HepG2 (cell line): ENCODE results near the gene RIPOR3. TPM values are rescaled to one million over a fixed set of nuclear protein-coding genes. Genes with fewer than 3 reads are reported as not detected.

Source experiments
- JUND ChIP-seq: sonication (generic); formaldehyde crosslinking; IDR thresholded peaks from 2 replicates; pipeline ENCODE4 v1.8.0; 2022; ENCODE audit warnings: mild to moderate bottlenecking, missing genetic modification reagents
- KDM3A ChIP-seq: IDR thresholded peaks from 2 replicates; pipeline ENCODE4 v1.6.1; 2018; ENCODE audit warnings: low read depth, missing compliant biosample characterization
- KLF16 ChIP-seq, 2 experiments: sonication (generic) in 1 of 2; formaldehyde crosslinking in 1 of 2; IDR thresholded peaks; 2 replicates each; pipeline versions ENCODE4 v1.6.1 to v1.8.0; 2016 to 2023; ENCODE audit warnings: missing genetic modification reagents in 2 of 2, missing compliant biosample characterization in 1 of 2
- KLF9 ChIP-seq: IDR thresholded peaks from 2 replicates; pipeline ENCODE4 v1.6.1; 2016; ENCODE audit warnings: low read depth
- NCOA2 ChIP-seq: sonication (generic); formaldehyde crosslinking; IDR thresholded peaks from 2 replicates; pipeline ENCODE4 v1.8.0; 2022; ENCODE audit warnings: inconsistent platforms
- POLR2A ChIP-seq, 2 experiments: IDR thresholded peaks; 2 replicates each; pipeline ENCODE4 v1.6.1; 2011; ENCODE audit warnings: low read depth in 2 of 2, low read length in 2 of 2, mild to moderate bottlenecking in 1 of 2, moderate library complexity in 1 of 2; ENCODE audit not compliant: insufficient read depth in 1 of 2
- SIX1 ChIP-seq: sonication (generic); formaldehyde crosslinking; IDR thresholded peaks from 2 replicates; pipeline ENCODE4 v1.4.0; 2020; ENCODE audit warnings: missing genetic modification reagents, borderline replicate concordance
- SOX6 ChIP-seq, 2 experiments: fragments of 450-650 bp in 1 of 2; sonication (generic) in 1 of 2; formaldehyde crosslinking in 1 of 2; IDR thresholded peaks; 2 replicates each; pipeline versions ENCODE4 v1.4.0 to v1.6.1; 2017 to 2020; ENCODE audit warnings: antibody characterized with exemption in 1 of 2, mild to moderate bottlenecking in 1 of 2, missing genetic modification reagents in 1 of 2
- THAP11 ChIP-seq: IDR thresholded peaks from 2 replicates; pipeline ENCODE4 v1.6.1; 2016; ENCODE audit warnings: missing biosample characterization, missing genetic modification reagents
- TP53 ChIP-seq: sonication (generic); formaldehyde crosslinking; conservative IDR thresholded peaks from 2 replicates; pipeline ENCODE4 v1.4.0; 2020; ENCODE audit warnings: missing genetic modification reagents
- ZBTB1 ChIP-seq: sonication (generic); formaldehyde crosslinking; IDR thresholded peaks from 2 replicates; pipeline ENCODE4 v1.4.0; 2020; ENCODE audit warnings: missing genetic modification reagents, borderline replicate concordance
- ZMYM3 ChIP-seq: sonication (generic); formaldehyde crosslinking; IDR thresholded peaks from 2 replicates; pipeline ENCODE4 v1.5.1; 2020; ENCODE audit warnings: mild to moderate bottlenecking, missing genetic modification reagents
- ZNF17 ChIP-seq: sonication (generic); formaldehyde crosslinking; IDR thresholded peaks from 2 replicates; pipeline ENCODE4 v1.5.0; 2020; ENCODE audit warnings: mild to moderate bottlenecking, missing genetic modification reagents
- ZNF343 ChIP-seq: sonication (generic); formaldehyde crosslinking; IDR thresholded peaks from 2 replicates; pipeline ENCODE4 v1.4.0; 2020; ENCODE audit warnings: mild to moderate bottlenecking, missing genetic modification reagents
- ZNF549 ChIP-seq: sonication (generic); formaldehyde crosslinking; IDR thresholded peaks from 2 replicates; pipeline ENCODE4 v1.5.0; 2020; ENCODE audit warnings: missing genetic modification reagents
- ZNF660 ChIP-seq: sonication (generic); formaldehyde crosslinking; IDR thresholded peaks from 2 replicates; pipeline ENCODE4 v1.5.1; 2020; ENCODE audit warnings: mild to moderate bottlenecking, low read depth, missing genetic modification reagents, borderline replicate concordance
- polyA plus RNA-seq, 8 experiments: library from polyadenylated mRNA; depleted of rRNA in 3 of 8; stranded (reverse) in 7 of 8; unstranded in 1 of 8; fragments of >200 nt; fragmentation: Illumina TruSeq in 4 of 8; extraction: Trizol in 4 of 8; gene quantifications; 2 replicates each; pipeline versions ENCODE4 v1.2.1 to v1.2.3, GENCODE V29; 2011 to 2016; ENCODE audit warnings: low read depth in 4 of 8, missing spikeins in 1 of 8, mixed read lengths in 1 of 8; ENCODE audit not compliant: insufficient read depth in 1 of 8
- total RNA-seq, 5 experiments: library from RNA; depleted of rRNA; stranded (reverse); fragments of >200 nt; fragmentation: Illumina TruSeq; extraction: Trizol; gene quantifications; 2 replicates each; pipeline ENCODE4 v1.2.3, GENCODE V29; 2016; ENCODE audit warnings: low read depth in 1 of 5
- TF ChIP-seq, protein P1 (sequence below): sonication (generic); formaldehyde crosslinking; IDR thresholded peaks from 2 replicates; pipeline ENCODE4 v1.4.0; 2020; ENCODE audit warnings: missing genetic modification reagents, borderline replicate concordance
- TF ChIP-seq, protein P2 (sequence below): IDR thresholded peaks from 2 replicates; pipeline ENCODE4 v1.6.1; 2012; ENCODE audit warnings: inconsistent platforms
- TF ChIP-seq, protein P3 (sequence below): fragments of 450-650 bp; IDR thresholded peaks from 2 replicates; pipeline ENCODE4 v1.6.1; 2016
- TF ChIP-seq, protein P4 (sequence below): sonication (generic); formaldehyde crosslinking; IDR thresholded peaks from 2 replicates; pipeline ENCODE4 v1.4.0; 2020; ENCODE audit warnings: mild to moderate bottlenecking, missing genetic modification reagents
- TF ChIP-seq, protein P5 (sequence below): sonication (generic); formaldehyde crosslinking; IDR thresholded peaks from 2 replicates; pipeline ENCODE4 v1.5.1; 2020; ENCODE audit warnings: missing genetic modification reagents, mild to moderate bottlenecking, borderline replicate concordance
- TF ChIP-seq, protein P6 (sequence below): sonication (generic); formaldehyde crosslinking; IDR thresholded peaks from 2 replicates; pipeline ENCODE4 v1.4.0; 2020; ENCODE audit warnings: mild to moderate bottlenecking, missing genetic modification reagents

Gene RIPOR3
- total and polyA plus RNA-seq, 2 of the 13 experiments (the other 11 are each of a cell fraction or from before 2014, with no cell fraction given): 0.18 TPM; not detected in 1

DNA sequence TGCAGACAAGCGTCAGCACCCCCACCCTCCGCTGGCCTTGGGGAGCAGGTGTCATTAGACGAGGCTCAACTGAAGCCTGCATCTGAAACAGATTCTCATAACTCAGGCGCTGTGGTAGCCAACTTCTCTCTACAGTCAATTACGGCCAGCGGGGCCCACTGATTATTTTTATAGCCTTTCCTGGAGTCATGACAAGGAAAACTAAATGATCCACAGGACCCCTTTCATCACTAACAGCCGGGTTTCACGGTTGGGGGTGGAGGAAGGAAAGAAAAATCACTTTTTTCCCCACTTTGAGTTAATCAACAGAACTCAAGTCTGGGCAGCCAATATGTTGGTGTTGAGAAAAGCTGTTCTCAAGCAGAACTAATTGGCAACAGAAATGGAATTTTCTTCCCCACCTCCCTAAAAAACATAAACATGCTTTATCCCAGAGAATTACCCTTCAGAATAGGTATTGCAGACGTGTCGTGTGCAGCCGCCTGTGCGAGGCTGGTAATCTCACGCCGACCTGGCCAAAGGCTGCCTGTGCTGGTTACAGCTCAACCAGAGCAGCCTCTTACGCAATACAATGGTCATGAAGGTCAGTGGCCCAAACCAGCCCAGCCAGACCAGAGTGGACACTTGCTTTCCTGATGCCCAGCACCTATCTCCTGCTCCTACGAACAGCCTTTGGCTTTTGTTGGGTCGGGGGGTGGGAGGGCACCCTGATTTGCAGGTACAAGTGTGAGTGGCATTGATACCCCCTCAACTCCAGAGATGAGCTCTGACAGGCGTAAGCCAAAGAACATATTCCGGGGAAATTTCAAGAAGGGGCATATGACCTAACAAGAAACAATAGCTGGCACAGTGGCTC is 11.0 kb downstream of the RIPOR3 start (continued):
- TF ChIP-seq, protein P1, sequence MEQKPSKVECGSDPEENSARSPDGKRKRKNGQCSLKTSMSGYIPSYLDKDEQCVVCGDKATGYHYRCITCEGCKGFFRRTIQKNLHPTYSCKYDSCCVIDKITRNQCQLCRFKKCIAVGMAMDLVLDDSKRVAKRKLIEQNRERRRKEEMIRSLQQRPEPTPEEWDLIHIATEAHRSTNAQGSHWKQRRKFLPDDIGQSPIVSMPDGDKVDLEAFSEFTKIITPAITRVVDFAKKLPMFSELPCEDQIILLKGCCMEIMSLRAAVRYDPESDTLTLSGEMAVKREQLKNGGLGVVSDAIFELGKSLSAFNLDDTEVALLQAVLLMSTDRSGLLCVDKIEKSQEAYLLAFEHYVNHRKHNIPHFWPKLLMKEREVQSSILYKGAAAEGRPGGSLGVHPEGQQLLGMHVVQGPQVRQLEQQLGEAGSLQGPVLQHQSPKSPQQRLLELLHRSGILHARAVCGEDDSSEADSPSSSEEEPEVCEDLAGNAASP: peak; percentile 88; the same call in 1 of the 2 replicates
- TF ChIP-seq POLR2A (IDR thresholded peaks at IDR 0.05; ENCODE audit: insufficient read depth in 1 of 2, low read depth in 2 of 2, low read length in 2 of 2) (peak in 1 of 2 experiments; percentile 55; a peak in 2 of 4 replicates), NCOA2 (peak; percentile 80), KLF16 (CRISPR knock-in tag; IDR thresholded peaks at IDR 0.05) (peak in 1 of 2 experiments; percentile 92; a peak in 2 of 4 replicates), ZNF549 (no peak), THAP11 (CRISPR knock-in tag) (peak; percentile 70; the same call in 1 of the 2 replicates), ZNF660 (no peak), KLF9 (CRISPR knock-in tag) (peak; percentile 94), ZNF343 (CRISPR knock-in tag) (no peak; the same call in 1 of the 2 replicates), ZMYM3 (CRISPR knock-in tag) (peak; percentile 99), ZBTB1 (CRISPR knock-in tag) (no peak), ZNF17 (CRISPR knock-in tag) (0 out of 2 replicates have a peak, but pooled peaks have one; percentile 38), KDM3A (CRISPR knock-in tag) (peak; percentile 89; the same call in 1 of the 2 replicates), SIX1 (0 out of 2 replicates have a peak, but pooled peaks have one; percentile 49), SOX6 (IDR thresholded peaks at IDR 0.05) (no peak), SOX6 (CRISPR knock-in tag; IDR thresholded peaks at IDR 0.05) (peak; percentile 91), JUND (peak; percentile 68; the same call in 1 of the 2 replicates), TP53 (CRISPR knock-in tag) (peak; percentile 70; the same call in 1 of the 2 replicates)
- TF ChIP-seq, protein P2, sequence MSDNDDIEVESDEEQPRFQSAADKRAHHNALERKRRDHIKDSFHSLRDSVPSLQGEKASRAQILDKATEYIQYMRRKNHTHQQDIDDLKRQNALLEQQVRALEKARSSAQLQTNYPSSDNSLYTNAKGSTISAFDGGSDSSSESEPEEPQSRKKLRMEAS: peak; percentile 88
- TF ChIP-seq, protein P3, sequence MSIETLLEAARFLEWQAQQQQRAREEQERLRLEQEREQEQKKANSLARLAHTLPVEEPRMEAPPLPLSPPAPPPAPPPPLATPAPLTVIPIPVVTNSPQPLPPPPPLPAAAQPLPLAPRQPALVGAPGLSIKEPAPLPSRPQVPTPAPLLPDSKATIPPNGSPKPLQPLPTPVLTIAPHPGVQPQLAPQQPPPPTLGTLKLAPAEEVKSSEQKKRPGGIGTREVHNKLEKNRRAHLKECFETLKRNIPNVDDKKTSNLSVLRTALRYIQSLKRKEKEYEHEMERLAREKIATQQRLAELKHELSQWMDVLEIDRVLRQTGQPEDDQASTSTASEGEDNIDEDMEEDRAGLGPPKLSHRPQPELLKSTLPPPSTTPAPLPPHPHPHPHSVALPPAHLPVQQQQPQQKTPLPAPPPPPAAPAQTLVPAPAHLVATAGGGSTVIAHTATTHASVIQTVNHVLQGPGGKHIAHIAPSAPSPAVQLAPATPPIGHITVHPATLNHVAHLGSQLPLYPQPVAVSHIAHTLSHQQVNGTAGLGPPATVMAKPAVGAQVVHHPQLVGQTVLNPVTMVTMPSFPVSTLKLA: no peak
- TF ChIP-seq, protein P4, sequence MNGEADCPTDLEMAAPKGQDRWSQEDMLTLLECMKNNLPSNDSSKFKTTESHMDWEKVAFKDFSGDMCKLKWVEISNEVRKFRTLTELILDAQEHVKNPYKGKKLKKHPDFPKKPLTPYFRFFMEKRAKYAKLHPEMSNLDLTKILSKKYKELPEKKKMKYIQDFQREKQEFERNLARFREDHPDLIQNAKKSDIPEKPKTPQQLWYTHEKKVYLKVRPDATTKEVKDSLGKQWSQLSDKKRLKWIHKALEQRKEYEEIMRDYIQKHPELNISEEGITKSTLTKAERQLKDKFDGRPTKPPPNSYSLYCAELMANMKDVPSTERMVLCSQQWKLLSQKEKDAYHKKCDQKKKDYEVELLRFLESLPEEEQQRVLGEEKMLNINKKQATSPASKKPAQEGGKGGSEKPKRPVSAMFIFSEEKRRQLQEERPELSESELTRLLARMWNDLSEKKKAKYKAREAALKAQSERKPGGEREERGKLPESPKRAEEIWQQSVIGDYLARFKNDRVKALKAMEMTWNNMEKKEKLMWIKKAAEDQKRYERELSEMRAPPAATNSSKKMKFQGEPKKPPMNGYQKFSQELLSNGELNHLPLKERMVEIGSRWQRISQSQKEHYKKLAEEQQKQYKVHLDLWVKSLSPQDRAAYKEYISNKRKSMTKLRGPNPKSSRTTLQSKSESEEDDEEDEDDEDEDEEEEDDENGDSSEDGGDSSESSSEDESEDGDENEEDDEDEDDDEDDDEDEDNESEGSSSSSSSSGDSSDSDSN (CRISPR knock-in tag): peak; percentile 41
- TF ChIP-seq, protein P5, sequence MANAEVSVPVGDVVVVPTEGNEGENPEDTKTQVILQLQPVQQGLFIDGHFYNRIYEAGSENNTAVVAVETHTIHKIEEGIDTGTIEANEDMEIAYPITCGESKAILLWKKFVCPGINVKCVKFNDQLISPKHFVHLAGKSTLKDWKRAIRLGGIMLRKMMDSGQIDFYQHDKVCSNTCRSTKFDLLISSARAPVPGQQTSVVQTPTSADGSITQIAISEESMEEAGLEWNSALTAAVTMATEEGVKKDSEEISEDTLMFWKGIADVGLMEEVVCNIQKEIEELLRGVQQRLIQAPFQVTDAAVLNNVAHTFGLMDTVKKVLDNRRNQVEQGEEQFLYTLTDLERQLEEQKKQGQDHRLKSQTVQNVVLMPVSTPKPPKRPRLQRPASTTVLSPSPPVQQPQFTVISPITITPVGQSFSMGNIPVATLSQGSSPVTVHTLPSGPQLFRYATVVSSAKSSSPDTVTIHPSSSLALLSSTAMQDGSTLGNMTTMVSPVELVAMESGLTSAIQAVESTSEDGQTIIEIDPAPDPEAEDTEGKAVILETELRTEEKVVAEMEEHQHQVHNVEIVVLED: peak; percentile 25
- TF ChIP-seq, protein P6, sequence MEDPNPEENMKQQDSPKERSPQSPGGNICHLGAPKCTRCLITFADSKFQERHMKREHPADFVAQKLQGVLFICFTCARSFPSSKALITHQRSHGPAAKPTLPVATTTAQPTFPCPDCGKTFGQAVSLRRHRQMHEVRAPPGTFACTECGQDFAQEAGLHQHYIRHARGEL (CRISPR knock-in tag): no peak
